GM06990 (cell line): ENCODE data around the gene SEC16A.

ENCODE experiments used
- DNase-seq: peaks from one replicate; pipeline ENCODE4 v3.0.0-alpha.2; 2011; ENCODE audit not compliant: insufficient read length; ENCODE audit errors: extremely low read depth
- H3K27me3 ChIP-seq: replicated peaks from 2 replicates; pipeline ENCODE4 v1.6.0; 2011; ENCODE audit warnings: low read length; ENCODE audit not compliant: control insufficient read depth, insufficient read depth
- H3K36me3 ChIP-seq: 2 replicates; pipeline ENCODE4 v1.5.1; 2011; ENCODE audit warnings: low read length; ENCODE audit not compliant: control insufficient read depth, insufficient read depth
- H3K4me3 ChIP-seq: replicated peaks from 2 replicates; pipeline ENCODE4 v1.5.1; 2011; ENCODE audit warnings: low read depth, mild to moderate bottlenecking, control low read depth, low read length
- TF ChIP-seq, protein P1 (sequence below): IDR thresholded peaks from 2 replicates; pipeline ENCODE4 v1.5.1; 2011; ENCODE audit warnings: low read length, control low read depth, mild to moderate bottlenecking, inconsistent platforms; ENCODE audit not compliant: insufficient read depth, poor library complexity, severe bottlenecking

SEC16A gene

DNA sequence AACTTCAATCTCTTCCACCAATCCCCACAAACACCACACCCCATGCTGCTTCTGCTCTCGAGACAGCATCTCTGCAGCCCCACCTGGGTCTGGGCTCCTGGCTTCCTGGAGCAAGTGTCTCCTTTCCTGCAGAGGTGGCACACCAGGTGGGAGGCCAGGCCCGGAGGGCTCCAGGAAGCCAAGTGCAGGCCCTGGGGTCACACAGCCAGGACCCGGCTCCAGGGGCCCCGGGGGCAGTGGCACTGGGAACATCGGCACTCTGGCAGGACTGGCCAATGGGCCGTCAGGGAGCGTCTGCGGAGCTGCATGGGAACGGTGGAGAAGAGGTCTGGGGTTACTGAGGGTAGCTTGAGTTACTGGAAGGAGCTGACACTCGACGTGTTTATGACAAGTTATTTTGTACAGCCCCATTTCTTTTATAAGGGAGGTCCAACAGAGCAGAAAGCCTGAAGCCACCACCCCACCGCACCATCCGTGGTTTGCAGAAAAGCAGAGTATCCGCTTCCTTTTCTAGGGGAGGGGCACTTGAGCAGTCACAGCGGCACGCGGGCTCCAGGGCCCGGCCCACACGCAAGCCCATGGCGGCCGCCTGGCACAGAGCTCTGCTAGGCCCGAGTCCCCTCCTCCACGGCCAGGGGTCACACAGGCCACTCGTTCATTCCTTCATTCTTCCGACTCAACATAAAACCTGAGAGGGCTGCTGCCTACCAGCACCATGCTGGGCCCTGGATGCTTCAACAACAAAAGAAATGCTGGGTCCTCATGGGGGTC lies 28.6 kb downstream of the SEC16A start:
- TF ChIP-seq, protein P1, sequence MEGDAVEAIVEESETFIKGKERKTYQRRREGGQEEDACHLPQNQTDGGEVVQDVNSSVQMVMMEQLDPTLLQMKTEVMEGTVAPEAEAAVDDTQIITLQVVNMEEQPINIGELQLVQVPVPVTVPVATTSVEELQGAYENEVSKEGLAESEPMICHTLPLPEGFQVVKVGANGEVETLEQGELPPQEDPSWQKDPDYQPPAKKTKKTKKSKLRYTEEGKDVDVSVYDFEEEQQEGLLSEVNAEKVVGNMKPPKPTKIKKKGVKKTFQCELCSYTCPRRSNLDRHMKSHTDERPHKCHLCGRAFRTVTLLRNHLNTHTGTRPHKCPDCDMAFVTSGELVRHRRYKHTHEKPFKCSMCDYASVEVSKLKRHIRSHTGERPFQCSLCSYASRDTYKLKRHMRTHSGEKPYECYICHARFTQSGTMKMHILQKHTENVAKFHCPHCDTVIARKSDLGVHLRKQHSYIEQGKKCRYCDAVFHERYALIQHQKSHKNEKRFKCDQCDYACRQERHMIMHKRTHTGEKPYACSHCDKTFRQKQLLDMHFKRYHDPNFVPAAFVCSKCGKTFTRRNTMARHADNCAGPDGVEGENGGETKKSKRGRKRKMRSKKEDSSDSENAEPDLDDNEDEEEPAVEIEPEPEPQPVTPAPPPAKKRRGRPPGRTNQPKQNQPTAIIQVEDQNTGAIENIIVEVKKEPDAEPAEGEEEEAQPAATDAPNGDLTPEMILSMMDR, result no peak
- no peak for DNase-seq
- H3K36me3 ChIP-seq, result peaks cover 45% of the 10 kb centered on the region
- no peak overlapping the region for H3K4me3 ChIP-seq
- no peaks in the 10 kb centered on the region for H3K27me3 ChIP-seq

DNA sequence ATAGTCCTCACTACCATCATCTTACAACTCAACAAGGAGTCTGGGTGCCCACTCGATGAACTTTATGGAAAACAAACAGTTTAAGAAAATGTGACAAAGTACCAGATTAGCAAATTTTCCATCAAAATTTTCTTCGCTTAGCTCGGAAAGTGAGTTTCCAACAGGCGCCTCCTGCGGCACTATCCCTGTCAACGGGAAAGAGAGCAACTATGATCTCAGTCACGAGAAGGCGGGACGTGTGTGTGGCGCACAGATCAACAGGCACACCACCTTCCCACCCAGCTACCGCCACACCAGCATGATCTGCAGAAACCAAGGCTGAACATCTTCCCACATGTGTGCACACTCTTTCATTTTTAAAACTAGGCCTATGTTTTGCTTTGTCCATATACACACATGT lies 29.5 kb downstream of the SEC16A start:
- TF ChIP-seq, protein P1, result no peak
- Histone ChIP-seq H3K27me3 (no peaks in the 10 kb centered on the region), H3K36me3 (peaks cover 43% of the 10 kb centered on the region), H3K4me3 (no peak overlapping the region)
- no peak for DNase-seq

DNA sequence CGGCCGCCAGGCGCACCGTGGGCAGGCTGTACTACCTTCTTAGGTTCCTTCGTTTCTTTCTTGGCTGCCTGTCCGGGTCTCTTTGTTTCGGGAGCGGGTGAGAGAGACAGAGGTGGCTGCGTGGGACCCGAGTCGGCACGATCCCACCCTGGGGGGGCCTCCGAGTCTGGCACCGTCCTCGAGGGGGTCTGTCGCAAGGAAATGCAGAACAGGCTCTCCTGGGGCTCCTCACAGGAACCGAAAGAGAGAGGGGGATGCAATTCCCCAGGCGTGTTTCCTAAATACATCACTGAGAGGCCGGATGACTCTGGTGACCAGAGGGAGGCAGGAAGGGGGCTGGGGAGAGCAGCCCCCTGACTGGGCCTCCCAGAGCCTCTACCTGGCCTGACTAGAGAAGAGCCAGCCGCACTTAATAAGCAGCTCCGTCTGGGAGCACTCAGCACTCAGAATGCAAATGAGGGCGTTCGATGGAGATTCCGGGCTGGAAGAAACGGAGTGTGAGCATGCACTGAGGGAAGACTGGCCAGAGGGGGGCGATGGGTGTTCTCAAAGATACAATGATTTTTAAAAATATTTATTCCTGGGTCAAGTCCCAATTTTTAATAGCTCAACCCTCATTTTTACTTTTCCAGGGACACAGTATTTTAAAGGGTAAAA lies 31.5 kb downstream of the SEC16A start:
- no peak overlapping the region for H3K4me3 ChIP-seq
- H3K36me3 ChIP-seq, result peaks cover 45% of the 10 kb centered on the region
- no peak for DNase-seq
- TF ChIP-seq, protein P1, result no peak
- H3K27me3 ChIP-seq, result no peaks in the 10 kb centered on the region

DNA sequence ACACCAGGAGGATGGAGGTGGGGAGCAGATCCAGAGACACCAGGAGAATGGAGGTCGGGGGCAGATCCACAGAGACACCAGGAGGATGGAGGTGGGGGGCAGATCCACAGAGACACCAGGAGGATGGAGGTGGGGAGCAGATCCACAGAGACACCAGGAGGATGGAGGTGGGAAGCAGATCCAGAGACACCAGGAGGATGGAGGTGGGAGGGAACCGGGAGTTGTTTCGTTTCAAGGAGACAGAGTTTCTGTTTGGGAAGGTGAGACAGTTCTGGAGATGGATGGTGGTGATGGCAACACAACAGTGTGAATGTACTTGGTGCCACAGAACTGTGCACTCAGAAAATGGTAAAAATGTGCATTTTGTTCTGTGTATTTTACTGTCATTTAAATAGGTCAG lies 34.2 kb downstream of the SEC16A start:
- Histone ChIP-seq H3K4me3 (no peak overlapping the region), H3K27me3 (no peaks in the 10 kb centered on the region), H3K36me3 (peaks cover 36% of the 10 kb centered on the region)
- DNase-seq, result no peak
- TF ChIP-seq, protein P1, result no peak

DNA sequence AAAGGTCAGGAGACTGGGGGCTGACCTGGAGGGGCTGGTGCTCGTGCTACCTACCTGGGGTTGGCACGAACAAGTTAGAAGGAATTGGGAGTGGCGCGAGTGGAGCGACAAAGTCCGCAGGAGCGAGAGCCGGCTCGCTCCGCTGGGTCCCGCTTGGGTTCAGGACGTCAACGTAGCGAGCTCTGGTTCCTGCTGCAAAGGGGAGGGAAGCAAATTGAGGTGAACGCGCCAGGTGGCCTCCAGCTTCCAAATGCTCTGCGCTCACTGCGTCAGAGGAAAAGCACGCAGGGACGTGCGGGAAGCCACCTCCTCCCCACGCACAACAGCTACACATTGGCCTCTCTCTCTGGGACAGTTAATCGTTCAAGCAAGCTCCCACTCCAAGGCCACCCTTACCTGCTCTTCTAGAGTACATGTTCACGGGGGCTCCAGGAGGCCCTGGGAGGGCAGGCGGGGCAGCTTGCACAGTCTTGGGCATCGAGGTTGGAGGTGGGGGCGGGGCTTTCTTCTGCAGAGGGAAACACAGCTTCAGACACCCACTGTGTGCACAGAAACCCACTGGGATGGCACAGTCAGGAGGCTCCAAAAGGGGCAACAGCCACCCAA lies 35.6 kb downstream of the SEC16A start:
- TF ChIP-seq, protein P1, result no peak
- Histone ChIP-seq H3K4me3 (no peak overlapping the region), H3K36me3 (peaks cover 37% of the 10 kb centered on the region), H3K27me3 (no peaks in the 10 kb centered on the region)
- DNase-seq, result no peak
